ENCODE measurements around the gene OR51B2. TPM values are rescaled to one million over a fixed set of nuclear protein-coding genes. Genes with fewer than 3 reads are reported as not detected.
A peak's percentile ranks its signal among the peaks of the same experiment; 100 is the strongest.

Gene OR51B2, protein sequence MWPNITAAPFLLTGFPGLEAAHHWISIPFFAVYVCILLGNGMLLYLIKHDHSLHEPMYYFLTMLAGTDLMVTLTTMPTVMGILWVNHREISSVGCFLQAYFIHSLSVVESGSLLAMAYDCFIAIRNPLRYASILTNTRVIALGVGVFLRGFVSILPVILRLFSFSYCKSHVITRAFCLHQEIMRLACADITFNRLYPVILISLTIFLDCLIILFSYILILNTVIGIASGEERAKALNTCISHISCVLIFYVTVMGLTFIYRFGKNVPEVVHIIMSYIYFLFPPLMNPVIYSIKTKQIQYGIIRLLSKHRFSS
- not detected in 3 replicates for polyA plus RNA-seq
- polyA plus RNA-seq (2011; ENCODE audit: low read depth), result not detected
- not detected in 2 replicates for polyA plus RNA-seq (2011; cell fraction: cytosol; rRNA removed)
- polyA plus RNA-seq (2011; cell fraction: nucleus; rRNA removed), result not detected in 2 replicates
- not detected in 2 replicates for polyA plus RNA-seq (2012; ENCODE audit: low replicate concordance)
- not detected in 3 replicates for polyA minus RNA-seq
- polyA minus RNA-seq (2011; cell fraction: cytosol; rRNA and poly(A)+ RNA removed), result not detected
- polyA minus RNA-seq (2011; cell fraction: nucleus; rRNA and poly(A)+ RNA removed), result not detected in 2 replicates

DNA sequence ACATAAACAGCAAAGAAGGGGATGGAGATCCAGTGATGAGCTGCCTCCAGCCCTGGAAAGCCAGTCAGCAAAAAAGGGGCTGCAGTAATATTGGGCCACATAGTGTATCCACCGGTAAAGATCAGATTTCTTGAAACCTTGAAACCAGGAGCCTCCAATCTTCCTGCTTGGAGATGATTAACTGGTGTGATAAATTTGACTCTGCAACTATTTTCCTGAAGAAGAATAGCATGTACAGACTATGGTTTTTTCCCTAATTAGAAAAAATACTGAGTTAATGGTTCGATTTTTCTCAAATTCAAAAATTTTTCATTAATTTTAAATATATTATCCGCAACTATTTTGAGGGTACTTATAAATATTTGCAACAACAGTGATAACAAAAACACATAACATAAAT lies at the start of gene OR51B2:
TSS of gene OR51B2 (minus strand) at position 101 of the 400 bp plus-strand sequence. CDS start at position 101, 0 bp downstream.
- no peak for FAIRE-seq
- Histone ChIP-seq H2AFZ (ENCODE audit: control insufficient read depth, low read length) (no peak within 1 kb of the TSS), H4K20me1 (ENCODE audit: control insufficient read depth, extremely low read depth, insufficient read depth, low read length) (no peaks in the 10 kb centered on the region), H3K27me3 (ENCODE audit: control insufficient read depth, extremely low read depth, insufficient read depth, low read length) (no peaks in the 10 kb centered on the region), H3K4me2 (ENCODE audit: control insufficient read depth, extremely low read depth, insufficient read depth, low read depth, low read length) (no peak within 1 kb of the TSS), H3K9me3 (ENCODE audit: control insufficient read depth, low read depth, low read length) (no peaks in the 10 kb centered on the region), H3K4me1 (ENCODE audit: control insufficient read depth, extremely low read depth, insufficient read depth, low read length) (no peaks in the 10 kb centered on the region), H3K9ac (ENCODE audit: control insufficient read depth, extremely low read depth, insufficient read depth, low read length) (no peak within 1 kb of the TSS), H3K4me3 (ENCODE audit: control insufficient read depth in 2 of 3, extremely low read depth in 1 of 3, insufficient read depth in 2 of 3, low read depth in 1 of 3, low read length in 3 of 3) (no peak within 1 kb of the TSS), H3K79me2 (ENCODE audit: control insufficient read depth, insufficient read depth, low read length) (no peaks in the 10 kb centered on the region), H3K9me1 (ENCODE audit: control insufficient read depth, extremely low read depth, insufficient read depth, low read length) (no peaks in the 10 kb centered on the region), H3K36me3 (ENCODE audit: control insufficient read depth in 2 of 2, extremely low read depth in 1 of 2, insufficient read depth in 2 of 2, low read length in 2 of 2) (no peaks in the 10 kb centered on the region), H3K27ac (ENCODE audit: control insufficient read depth, insufficient read depth, low read length) (no peak within 1 kb of the TSS)
- DNase-seq (ENCODE audit: low read depth, low spot score), result no peak
- TF ChIP-seq, protein P1, sequence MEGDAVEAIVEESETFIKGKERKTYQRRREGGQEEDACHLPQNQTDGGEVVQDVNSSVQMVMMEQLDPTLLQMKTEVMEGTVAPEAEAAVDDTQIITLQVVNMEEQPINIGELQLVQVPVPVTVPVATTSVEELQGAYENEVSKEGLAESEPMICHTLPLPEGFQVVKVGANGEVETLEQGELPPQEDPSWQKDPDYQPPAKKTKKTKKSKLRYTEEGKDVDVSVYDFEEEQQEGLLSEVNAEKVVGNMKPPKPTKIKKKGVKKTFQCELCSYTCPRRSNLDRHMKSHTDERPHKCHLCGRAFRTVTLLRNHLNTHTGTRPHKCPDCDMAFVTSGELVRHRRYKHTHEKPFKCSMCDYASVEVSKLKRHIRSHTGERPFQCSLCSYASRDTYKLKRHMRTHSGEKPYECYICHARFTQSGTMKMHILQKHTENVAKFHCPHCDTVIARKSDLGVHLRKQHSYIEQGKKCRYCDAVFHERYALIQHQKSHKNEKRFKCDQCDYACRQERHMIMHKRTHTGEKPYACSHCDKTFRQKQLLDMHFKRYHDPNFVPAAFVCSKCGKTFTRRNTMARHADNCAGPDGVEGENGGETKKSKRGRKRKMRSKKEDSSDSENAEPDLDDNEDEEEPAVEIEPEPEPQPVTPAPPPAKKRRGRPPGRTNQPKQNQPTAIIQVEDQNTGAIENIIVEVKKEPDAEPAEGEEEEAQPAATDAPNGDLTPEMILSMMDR (optimal IDR thresholded peaks at IDR 0.05 in 1 of 3, IDR thresholded peaks at IDR 0.05 in 1 of 3, conservative IDR thresholded peaks at IDR 0.05 in 1 of 3; ENCODE audit: extremely low read depth in 1 of 3, insufficient read depth in 2 of 3, low read length in 3 of 3), result no peak
- no peak for TF ChIP-seq EZH2 (IDR thresholded peaks at IDR 0.05; ENCODE audit: low read length)
- dilution Hi-C loops (cut with MboI; ENCODE audit: extremely low pct_ligation_motif_present, low sequenced_read_pairs), result no loop called here

DNA sequence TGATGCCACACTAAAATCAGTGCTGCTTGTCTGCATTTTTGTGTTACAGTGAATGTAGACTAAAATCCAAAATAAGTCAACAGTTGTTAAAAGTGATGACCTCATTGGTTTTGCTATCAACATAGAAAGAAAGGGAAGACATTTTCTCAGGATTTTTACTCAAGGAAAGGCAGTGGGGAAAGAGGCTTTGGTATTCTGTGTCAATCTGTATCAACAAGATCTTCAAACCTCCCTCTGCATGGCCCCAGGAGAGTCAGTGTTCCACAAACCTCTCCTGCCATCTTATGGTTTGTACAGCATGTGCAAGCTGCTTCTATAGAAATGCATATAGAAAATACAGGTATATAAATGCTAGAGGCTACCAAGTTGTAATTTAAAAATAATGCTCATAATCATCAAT lies 45.7 kb upstream of the OR51B2 start:
- TF ChIP-seq EZH2 (IDR thresholded peaks at IDR 0.05; ENCODE audit: low read length), result no peak
- TF ChIP-seq, protein P1 (optimal IDR thresholded peaks at IDR 0.05 in 1 of 3, IDR thresholded peaks at IDR 0.05 in 1 of 3, conservative IDR thresholded peaks at IDR 0.05 in 1 of 3; ENCODE audit: extremely low read depth in 1 of 3, insufficient read depth in 2 of 3, low read length in 3 of 3), result peak in 2 of 3 experiments; percentile 17 to 25
- no peak overlapping the region for H3K4me3 ChIP-seq (ENCODE audit: control insufficient read depth in 2 of 3, extremely low read depth in 1 of 3, insufficient read depth in 2 of 3, low read depth in 1 of 3, low read length in 3 of 3)
- no peak overlapping the region for H2AFZ ChIP-seq (ENCODE audit: control insufficient read depth, low read length)
- no peaks in the 10 kb centered on the region for H4K20me1 ChIP-seq (ENCODE audit: control insufficient read depth, extremely low read depth, insufficient read depth, low read length)
- H3K9me1 ChIP-seq (ENCODE audit: control insufficient read depth, extremely low read depth, insufficient read depth, low read length), result no peaks in the 10 kb centered on the region
- no peak overlapping the region for H3K27ac ChIP-seq (ENCODE audit: control insufficient read depth, insufficient read depth, low read length)
- H3K27me3 ChIP-seq (ENCODE audit: control insufficient read depth, extremely low read depth, insufficient read depth, low read length), result no peaks in the 10 kb centered on the region
- H3K9ac ChIP-seq (ENCODE audit: control insufficient read depth, extremely low read depth, insufficient read depth, low read length), result no peak overlapping the region
- no peaks in the 10 kb centered on the region for H3K4me1 ChIP-seq (ENCODE audit: control insufficient read depth, extremely low read depth, insufficient read depth, low read length)
- dilution Hi-C loops (cut with MboI; ENCODE audit: extremely low pct_ligation_motif_present, low sequenced_read_pairs), result no loop called here
- FAIRE-seq, result no peak
- no peaks in the 10 kb centered on the region for H3K79me2 ChIP-seq (ENCODE audit: control insufficient read depth, insufficient read depth, low read length)
- no peaks in the 10 kb centered on the region for H3K9me3 ChIP-seq (ENCODE audit: control insufficient read depth, low read depth, low read length)
- H3K36me3 ChIP-seq (ENCODE audit: control insufficient read depth in 2 of 2, extremely low read depth in 1 of 2, insufficient read depth in 2 of 2, low read length in 2 of 2), result no peaks in the 10 kb centered on the region
- DNase-seq (ENCODE audit: low read depth, low spot score), result no peak
- H3K4me2 ChIP-seq (ENCODE audit: control insufficient read depth, extremely low read depth, insufficient read depth, low read depth, low read length), result no peak overlapping the region

All from keratinocyte (primary cell).